ENCODE measurements around the gene TMEM108.

TMEM108 gene

DNA sequence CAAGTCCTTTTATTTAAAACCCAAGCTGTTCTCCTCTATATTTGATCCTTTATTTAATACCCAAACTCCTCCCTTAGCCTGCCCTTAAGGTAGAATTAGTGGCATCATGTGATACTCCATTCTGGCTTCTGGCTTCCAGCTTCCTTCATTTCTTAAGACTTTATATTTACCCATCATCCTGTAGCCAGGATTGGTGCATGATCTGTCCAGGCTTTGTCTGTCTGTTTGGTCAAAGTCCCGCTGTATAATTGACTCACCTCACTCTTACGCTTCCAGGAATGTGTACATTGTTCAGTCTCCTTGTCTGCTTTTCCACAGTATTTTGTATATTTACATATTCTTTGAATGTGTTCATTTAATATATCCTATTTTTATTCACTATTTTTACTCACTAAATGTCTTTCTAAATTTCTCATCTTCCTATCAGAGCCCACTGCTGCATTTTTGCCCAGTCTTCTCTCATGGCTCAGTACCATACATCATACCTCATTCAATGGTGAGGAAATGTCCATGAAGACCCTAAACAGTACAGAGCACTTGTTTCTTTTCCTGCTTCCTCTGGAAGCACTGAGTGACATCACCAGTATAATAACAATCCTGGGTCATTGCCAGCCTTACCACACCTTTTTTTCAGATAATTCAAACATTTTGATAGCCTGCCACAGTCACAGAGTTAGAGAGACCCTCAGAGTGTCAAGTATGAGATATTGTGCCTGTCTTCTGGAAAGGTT is 31.5 kb downstream of the TMEM108 start:
- no peak overlapping the region for H3K4me3 ChIP-seq (ENCODE audit: low read depth, low read length)
- DNase-seq (ENCODE audit: low read depth): no peak
- no peak for TF ChIP-seq CTCF (IDR thresholded peaks at IDR 0.05; ENCODE audit: low read depth, low read length)
- TF ChIP-seq POLR2A (IDR thresholded peaks at IDR 0.05; ENCODE audit: extremely low read depth, insufficient read length): no peak
- TF ChIP-seq MYC (IDR thresholded peaks at IDR 0.05; ENCODE audit: low read depth, low read length): no peak
- TF ChIP-seq MAX (IDR thresholded peaks at IDR 0.05; ENCODE audit: low read depth, low read length): no peak

DNA sequence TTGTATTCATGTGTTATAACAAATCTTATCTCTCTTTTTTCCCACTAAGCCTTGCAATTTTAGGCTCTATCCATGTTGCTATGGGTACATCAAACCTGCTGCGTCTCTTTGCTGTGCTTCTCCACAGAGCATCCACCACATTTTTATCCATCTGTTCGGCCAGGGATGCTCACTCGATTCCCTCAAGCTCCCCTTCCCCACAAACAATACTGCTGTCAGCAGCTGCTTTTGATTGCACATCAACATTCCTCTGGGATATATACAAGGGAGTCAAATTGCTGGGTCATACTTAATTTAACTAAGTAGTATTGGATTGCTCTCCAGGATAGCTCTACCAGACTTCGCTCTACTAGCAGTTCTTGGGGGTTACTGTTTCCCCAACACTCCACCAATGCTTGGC is 36.8 kb downstream of the TMEM108 start:
- H3K4me3 ChIP-seq (ENCODE audit: low read depth, low read length): no peak overlapping the region
- TF ChIP-seq MYC (IDR thresholded peaks at IDR 0.05; ENCODE audit: low read depth, low read length) (no peak), CTCF (IDR thresholded peaks at IDR 0.05; ENCODE audit: low read depth, low read length) (no peak), MAX (IDR thresholded peaks at IDR 0.05; ENCODE audit: low read depth, low read length) (no peak), POLR2A (IDR thresholded peaks at IDR 0.05; ENCODE audit: extremely low read depth, insufficient read length) (no peak)

DNA sequence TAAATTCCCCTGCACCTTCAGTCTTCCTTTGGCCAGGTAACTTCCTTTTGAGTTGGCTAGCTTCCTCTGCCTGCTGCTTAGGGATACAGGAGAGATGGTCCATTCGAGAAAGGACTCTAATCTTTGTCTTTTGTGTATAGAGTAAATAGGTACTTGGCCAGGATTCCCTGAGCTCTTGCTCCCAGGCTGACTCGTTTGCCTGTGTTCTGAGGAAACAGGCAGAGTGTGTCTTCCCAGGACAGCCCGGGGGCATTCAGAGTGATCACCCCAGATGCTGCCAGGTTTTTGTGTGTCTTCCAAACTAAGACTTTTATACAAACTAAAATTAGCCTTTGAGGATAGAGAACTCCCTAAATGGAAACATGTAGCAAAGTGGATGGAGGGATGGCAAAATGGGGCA is 39.5 kb downstream of the TMEM108 start:
- no peak overlapping the region for H3K4me3 ChIP-seq (ENCODE audit: low read depth, low read length)
- TF ChIP-seq POLR2A (IDR thresholded peaks at IDR 0.05; ENCODE audit: extremely low read depth, insufficient read length): no peak
- no peak for TF ChIP-seq MAX (IDR thresholded peaks at IDR 0.05; ENCODE audit: low read depth, low read length)
- no peak for TF ChIP-seq MYC (IDR thresholded peaks at IDR 0.05; ENCODE audit: low read depth, low read length)
- TF ChIP-seq CTCF (IDR thresholded peaks at IDR 0.05; ENCODE audit: low read depth, low read length): no peak
- no peak for DNase-seq (ENCODE audit: low read depth)

More for the DNA sequence above, 36.8 kb downstream of the TMEM108 start:
- no peak for DNase-seq (ENCODE audit: low read depth)

DNA sequence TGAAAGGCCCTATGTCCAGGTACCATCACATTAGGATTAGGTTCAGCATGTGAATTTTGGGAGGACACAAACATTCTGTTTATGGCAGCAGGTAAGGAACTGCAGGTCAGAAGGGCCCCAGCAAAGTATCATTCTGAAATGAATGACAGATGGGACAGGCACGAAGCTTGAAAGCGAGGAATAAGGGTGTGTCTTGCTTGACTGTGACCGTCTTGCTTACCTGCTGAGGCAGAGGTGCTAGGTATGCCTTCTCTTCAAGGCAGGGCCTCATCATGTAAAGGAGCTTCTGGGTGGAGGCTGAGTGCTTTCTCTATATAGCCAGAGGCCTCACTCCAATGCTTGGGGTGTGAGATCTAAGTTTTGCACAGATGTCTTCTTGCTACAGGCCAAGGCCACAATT is 41.4 kb downstream of the TMEM108 start:
- TF ChIP-seq POLR2A (IDR thresholded peaks at IDR 0.05; ENCODE audit: extremely low read depth, insufficient read length) (no peak), MYC (IDR thresholded peaks at IDR 0.05; ENCODE audit: low read depth, low read length) (no peak), CTCF (IDR thresholded peaks at IDR 0.05; ENCODE audit: low read depth, low read length) (no peak)
- no peak for DNase-seq (ENCODE audit: low read depth)
- no peak overlapping the region for H3K4me3 ChIP-seq (ENCODE audit: low read depth, low read length)

DNA sequence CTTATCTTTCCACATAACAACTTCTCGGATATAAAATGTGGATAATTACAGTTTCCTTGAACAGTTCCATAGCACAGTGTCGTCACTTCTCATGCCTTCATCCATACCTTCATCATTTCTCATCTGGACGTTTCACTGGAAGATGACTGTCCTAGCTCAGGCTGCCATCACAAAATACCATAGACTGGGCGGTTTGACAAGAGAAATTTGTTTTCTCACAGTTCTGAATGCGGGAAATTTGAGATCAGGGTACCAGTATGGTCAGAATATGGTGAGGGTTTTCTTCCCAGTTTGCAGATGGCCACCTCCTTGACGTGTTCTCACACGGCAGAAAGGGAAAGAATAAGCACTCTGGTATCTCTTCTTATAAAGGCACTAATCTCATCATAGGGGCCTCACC is 42.8 kb downstream of the TMEM108 start:
- H3K4me3 ChIP-seq (ENCODE audit: low read depth, low read length): no peak overlapping the region
- DNase-seq (ENCODE audit: low read depth): no peak
- TF ChIP-seq MYC (IDR thresholded peaks at IDR 0.05; ENCODE audit: low read depth, low read length) (no peak), CTCF (IDR thresholded peaks at IDR 0.05; ENCODE audit: low read depth, low read length) (no peak), POLR2A (IDR thresholded peaks at IDR 0.05; ENCODE audit: extremely low read depth, insufficient read length) (no peak), MAX (IDR thresholded peaks at IDR 0.05; ENCODE audit: low read depth, low read length) (no peak)

All from NB4 (cell line).